H9 (cell line): ENCODE measurements around the gene AIMP1. TPM values are rescaled to one million over a fixed set of nuclear protein-coding genes. Genes with fewer than 3 reads are reported as not detected.

Source experiments
- DNase-seq: peaks from one replicate; pipeline ENCODE4 v3.0.0-alpha.2; 2017
- H2AFZ ChIP-seq: one replicate; pipeline ENCODE4 v1.6.1; 2013; ENCODE audit warnings: mild to moderate bottlenecking, low read length, control low read depth, moderate library complexity
- H2AK5ac ChIP-seq: 2 replicates; pipeline ENCODE4 v1.6.1; 2013; ENCODE audit warnings: low read length, control low read depth, mixed read lengths; ENCODE audit not compliant: insufficient read length
- H2BK120ac ChIP-seq: one replicate; pipeline ENCODE4 v1.6.1; 2013; ENCODE audit warnings: low read depth, mild to moderate bottlenecking, low read length, control low read depth, inconsistent platforms; ENCODE audit not compliant: poor library complexity, severe bottlenecking
- H2BK12ac ChIP-seq: 2 replicates; pipeline ENCODE4 v1.6.1; 2013; ENCODE audit warnings: low read length, control low read depth, mixed read lengths, low read depth; ENCODE audit not compliant: insufficient read length
- H2BK15ac ChIP-seq: 2 replicates; pipeline ENCODE4 v1.6.1; 2013; ENCODE audit warnings: low read depth, low read length, control low read depth
- H2BK20ac ChIP-seq: one replicate; pipeline ENCODE4 v1.6.1; 2013; ENCODE audit warnings: low read depth, mild to moderate bottlenecking, low read length, control low read depth, inconsistent platforms; ENCODE audit not compliant: poor library complexity, severe bottlenecking
- H2BK5ac ChIP-seq: 2 replicates; pipeline ENCODE4 v1.6.1; 2013; ENCODE audit warnings: low read length, control low read depth, mixed read lengths; ENCODE audit not compliant: insufficient read length
- H3K14ac ChIP-seq: 2 replicates; pipeline ENCODE4 v1.6.1; 2013; ENCODE audit warnings: low read length, control low read depth; ENCODE audit not compliant: insufficient read depth
- H3K18ac ChIP-seq: 2 replicates; pipeline ENCODE4 v1.6.1; 2013; ENCODE audit warnings: low read depth, mild to moderate bottlenecking, mixed read lengths, low read length, control low read depth; ENCODE audit not compliant: insufficient read length
- H3K23ac ChIP-seq: 2 replicates; pipeline ENCODE4 v1.6.1; 2013; ENCODE audit warnings: low read length, control low read depth, mixed read lengths, low read depth; ENCODE audit not compliant: insufficient read length
- H3K23me2 ChIP-seq: 2 replicates; pipeline ENCODE4 v1.6.1; 2013; ENCODE audit warnings: low read depth, mild to moderate bottlenecking, mixed read lengths, low read length, control low read depth; ENCODE audit not compliant: insufficient read length, poor library complexity, severe bottlenecking
- H3K27ac ChIP-seq: 2 replicates; pipeline ENCODE4 v1.5.1; 2013; ENCODE audit warnings: low read length, control low read depth, mixed read lengths, low read depth; ENCODE audit not compliant: insufficient read length
- H3K27me3 ChIP-seq: 2 replicates; pipeline ENCODE4 v1.6.1; 2013; ENCODE audit warnings: low read length, control low read depth, inconsistent platforms; ENCODE audit not compliant: insufficient read depth
- H3K4ac ChIP-seq: 2 replicates; pipeline ENCODE4 v1.6.1; 2013; ENCODE audit warnings: low read depth, mild to moderate bottlenecking, control low read depth, inconsistent platforms, low read length, moderate library complexity
- H3K4me1 ChIP-seq: 2 replicates; pipeline ENCODE4 v1.6.1; 2013; ENCODE audit warnings: low read length, control low read depth, inconsistent platforms; ENCODE audit not compliant: insufficient read depth
- H3K4me2 ChIP-seq: 2 replicates; pipeline ENCODE4 v1.6.1; 2013; ENCODE audit warnings: low read length, control low read depth, mixed read lengths; ENCODE audit not compliant: insufficient read length, insufficient read depth
- H3K56ac ChIP-seq: 2 replicates; pipeline ENCODE4 v1.6.1; 2013; ENCODE audit warnings: low read depth, mild to moderate bottlenecking, mixed read lengths, low read length, control low read depth; ENCODE audit not compliant: insufficient read length
- H3K79me1 ChIP-seq: 2 replicates; pipeline ENCODE4 v1.6.1; 2013; ENCODE audit warnings: low read depth, mild to moderate bottlenecking, moderate library complexity, low read length, control low read depth, inconsistent platforms; ENCODE audit not compliant: insufficient read depth, poor library complexity, severe bottlenecking
- H3K79me2 ChIP-seq: 2 replicates; pipeline ENCODE4 v1.6.1; 2013; ENCODE audit warnings: low read length, control low read depth, inconsistent platforms; ENCODE audit not compliant: insufficient read depth
- H3K9ac ChIP-seq: 2 replicates; pipeline ENCODE4 v1.6.1; 2013; ENCODE audit warnings: low read length, control low read depth, mixed read lengths; ENCODE audit not compliant: insufficient read length; ENCODE audit errors: extremely low read depth
- H3K9me3 ChIP-seq: one replicate; pipeline ENCODE4 v1.6.1; 2013; ENCODE audit warnings: low read depth, low read length, inconsistent platforms; ENCODE audit not compliant: control insufficient read depth
- H3T11ph ChIP-seq: one replicate; pipeline ENCODE4 v1.6.1; 2013; ENCODE audit warnings: mild to moderate bottlenecking, low read length, control low read depth, inconsistent platforms
- H4K20me1 ChIP-seq: one replicate; pipeline ENCODE4 v1.6.1; 2013; ENCODE audit not compliant: control insufficient read depth, insufficient read length, insufficient read depth
- H4K5ac ChIP-seq: 2 replicates; pipeline ENCODE4 v1.6.1; 2013; ENCODE audit warnings: low read depth, mild to moderate bottlenecking, mixed read lengths, low read length, control low read depth; ENCODE audit not compliant: insufficient read length
- H4K8ac ChIP-seq: replicated peaks from 2 replicates; pipeline ENCODE4 v1.6.1; 2013; ENCODE audit warnings: low read length, control low read depth, mixed read lengths, low read depth; ENCODE audit not compliant: insufficient read length
- H4K91ac ChIP-seq: 2 replicates; pipeline ENCODE4 v1.6.1; 2013; ENCODE audit warnings: low read depth, mild to moderate bottlenecking, moderate library complexity, mixed read lengths, low read length, control low read depth; ENCODE audit not compliant: insufficient read length
- H3K27ac Mint-ChIP-seq, 3 experiments: 2 replicates in 2 of 3; 3 replicates in 1 of 3; pipeline ENCODE4 v1.8.0; 2020 to 2021; ENCODE audit warnings: mixed read lengths in 3 of 3, mild to moderate bottlenecking in 1 of 3, moderate library complexity in 1 of 3
- H3K27me3 Mint-ChIP-seq: 2 replicates; pipeline ENCODE4 v1.8.0; 2021; ENCODE audit warnings: low read depth, mild to moderate bottlenecking, moderate library complexity, mixed read lengths
- H3K36me3 Mint-ChIP-seq, 3 experiments: 2 replicates in 2 of 3; 3 replicates in 1 of 3; pipeline ENCODE4 v1.8.0; 2020 to 2021; ENCODE audit warnings: low read depth in 3 of 3, mixed read lengths in 3 of 3; ENCODE audit not compliant: insufficient read depth in 1 of 3
- H3K4me1 Mint-ChIP-seq, 2 experiments: 2 replicates each; pipeline ENCODE4 v1.8.0; 2020; ENCODE audit warnings: mixed read lengths in 2 of 2
- H3K4me3 Mint-ChIP-seq, 2 experiments: 2 replicates in 1 of 2; 3 replicates in 1 of 2; pipeline ENCODE4 v1.8.0; 2020 to 2021; ENCODE audit warnings: mild to moderate bottlenecking in 2 of 2, mixed read lengths in 2 of 2, moderate library complexity in 1 of 2
- H3K9me3 Mint-ChIP-seq, 2 experiments: 2 replicates in 1 of 2; 3 replicates in 1 of 2; pipeline ENCODE4 v1.8.0; 2020; ENCODE audit warnings: mild to moderate bottlenecking in 2 of 2, mixed read lengths in 2 of 2, moderate library complexity in 1 of 2
- CTCF ChIP-seq: fragments of 200-600 bp; sonication (generic); conservative IDR thresholded peaks from 3 replicates; pipeline ENCODE4 v1.8.0; 2021; ENCODE audit warnings: antibody characterized with exemption, mild to moderate bottlenecking
- WGBS: extraction: QIAGEN DNeasy Blood & Tissue Kit; methylation state at CpG from one replicate; pipeline ENCODE4 v1.1.7; 2013; ENCODE audit warnings: missing lambda C conversion rate, low lambda C conversion rate, mixed read lengths; ENCODE audit not compliant: insufficient read length; ENCODE audit errors: extremely low coverage; 5-methylcytosine and 5-hydroxymethylcytosine counted together
- total RNA-seq: library from RNA; stranded (reverse); gene quantifications from 2 replicates; pipeline ENCODE4 v1.2.1, GENCODE V29; 2021

AIMP1 gene
- total RNA-seq, 1 experiment from 2014 or later: 36.8 TPM

GRCh38 chr4:106334741-106335470, 18.6 kb downstream of the AIMP1 start:
- H3K27me3 ChIP-seq: no peaks in the 10 kb centered on the region
- H3K4me1 Mint-ChIP-seq: no peaks in the 10 kb centered on the region
- no peaks in the 10 kb centered on the region for H3K23me2 ChIP-seq
- H3K4me1 ChIP-seq: no peaks in the 10 kb centered on the region
- no peak overlapping the region for H3K4me3 Mint-ChIP-seq
- no peak overlapping the region for H2BK5ac ChIP-seq
- H3K23ac ChIP-seq: no peak overlapping the region
- TF ChIP-seq CTCF: no peak
- H3K9ac ChIP-seq: no peak overlapping the region
- H4K8ac ChIP-seq: no peak overlapping the region
- H3T11ph ChIP-seq: no peak overlapping the region
- H3K27me3 Mint-ChIP-seq: no peaks in the 10 kb centered on the region
- H2BK12ac ChIP-seq: no peak overlapping the region
- no peak overlapping the region for H3K18ac ChIP-seq
- no peak overlapping the region for H4K5ac ChIP-seq
- H2BK15ac ChIP-seq: no peak overlapping the region
- H2AK5ac ChIP-seq: no peak overlapping the region
- H3K9me3 ChIP-seq: no peaks in the 10 kb centered on the region
- no peak overlapping the region for H3K4ac ChIP-seq
- no peak for DNase-seq
- no peaks in the 10 kb centered on the region for H4K20me1 ChIP-seq
- H3K4me2 ChIP-seq: no peak overlapping the region
- H3K56ac ChIP-seq: no peak overlapping the region
- H3K79me2 ChIP-seq: no peaks in the 10 kb centered on the region
- H3K27ac ChIP-seq: no peak overlapping the region
- no peak overlapping the region for H2BK20ac ChIP-seq
- WGBS: no CpG with 5 or more reads among the region's 1 CpG
- peaks cover 35 to 71% (median 59%) of the 10 kb centered on the region in 3 experiments for H3K36me3 Mint-ChIP-seq
- H3K9me3 Mint-ChIP-seq: peaks cover 3 to 4% of the 10 kb centered on the region in 2 experiments; a peak in 3 of 5 replicates
- H2AFZ ChIP-seq: no peak overlapping the region
- no peak overlapping the region for H3K14ac ChIP-seq
- no peaks in the 10 kb centered on the region for H3K79me1 ChIP-seq
- no peak overlapping the region for H4K91ac ChIP-seq
- no peak overlapping the region for H2BK120ac ChIP-seq
- H3K27ac Mint-ChIP-seq: no peak overlapping the region
